K562 (cell line): ENCODE results near the gene ALK. TPM values are rescaled to one million over a fixed set of nuclear protein-coding genes. Genes with fewer than 3 reads are reported as not detected.

Experiments
- ATAC-seq: fragments of 200-7000 bp; cut with Tn5 transposase; 3 replicates; pipeline ENCODE4 v1.9.1; 2020; ENCODE audit warnings: moderate library complexity
- BruUV-seq: library from RNA; stranded (reverse); fragments of 400-500 nt; replicated peaks from 2 replicates; lab custom pipeline; 2021; lab: Mats Ljungman, UMichigan
- CTCF ChIA-PET: fragments of 300-600 bp; formaldehyde crosslinking; extraction: SDS; loops from one replicate; lab custom pipeline; 2021; ENCODE audit warnings: low intra/inter-chr PET ratio; lab: Yijun Ruan, JAX
- POLR2A ChIA-PET: fragments of 300-600, 350-650 bp; sonication (Branson Sonifier 250); formaldehyde crosslinking; extraction: SDS; loops from one replicate; lab custom pipeline; 2021; ENCODE audit warnings: antibody characterized with exemption, inconsistent platforms; lab: Yijun Ruan, JAX
- DNase-seq, 4 experiments: peaks; one replicate each; pipeline versions ENCODE4 v3.0.0 to v3.0.0-alpha.2; 2011 to 2018; ENCODE audit warnings: low spot score in 3 of 4, mixed read lengths in 3 of 4; ENCODE audit errors: extremely low read depth in 1 of 4
- FAIRE-seq: peaks from 2 replicates; lab custom pipeline; 2011; peaks lifted over from hg19 to GRCh38; lab: Jason Lieb, UNC
- H2AFZ ChIP-seq: 2 replicates; pipeline ENCODE4 v1.6.0; 2011; ENCODE audit warnings: low read depth, low read length, control low read depth, inconsistent platforms
- H3K27ac ChIP-seq: fragments of 200-600 bp; 3 replicates; pipeline ENCODE4 v1.8.0; 2011; ENCODE audit warnings: low read depth, mild to moderate bottlenecking, control low read depth, inconsistent platforms, low read length, moderate library complexity, mixed read lengths; ENCODE audit errors: extremely low read depth
- H3K27me3 ChIP-seq, 2 experiments: fragments of 300-600 bp in 1 of 2; 2 replicates in 1 of 2; 3 replicates in 1 of 2; pipeline versions ENCODE4 v1.6.0 to v1.8.0; 2011; ENCODE audit warnings: inconsistent platforms in 2 of 2, low read length in 2 of 2, mild to moderate bottlenecking in 1 of 2, mixed read lengths in 1 of 2, moderate library complexity in 1 of 2; ENCODE audit not compliant: control insufficient read depth in 2 of 2, insufficient read depth in 2 of 2
- H3K36me3 ChIP-seq: fragments of 300-600 bp; 3 replicates; pipeline ENCODE4 v1.8.0; 2011; ENCODE audit warnings: mild to moderate bottlenecking, low read length, inconsistent platforms; ENCODE audit not compliant: control insufficient read depth, insufficient read depth
- H3K4me1 ChIP-seq, 2 experiments: fragments of 200-600 bp in 1 of 2; replicated peaks in 1 of 2; 2 replicates in 1 of 2; 3 replicates in 1 of 2; pipeline versions ENCODE4 v1.5.1 to v1.8.0; 2011; ENCODE audit warnings: inconsistent platforms in 2 of 2, low read length in 2 of 2, mild to moderate bottlenecking in 1 of 2, mixed read lengths in 1 of 2, moderate library complexity in 1 of 2; ENCODE audit not compliant: control insufficient read depth in 2 of 2, insufficient read depth in 2 of 2
- H3K4me2 ChIP-seq: 2 replicates; pipeline ENCODE4 v1.6.1; 2011; ENCODE audit warnings: low read length, control low read depth, inconsistent platforms, mixed read lengths; ENCODE audit not compliant: insufficient read depth
- H3K4me3 ChIP-seq: fragments of 200-600 bp; sonication (generic), shearing (Covaris generic); 2 replicates; pipeline ENCODE4 v1.5.1; 2016; ENCODE audit warnings: control low read depth, inconsistent platforms
- H3K79me2 ChIP-seq: fragments of 200-600 bp; 3 replicates; pipeline ENCODE4 v1.8.0; 2011; ENCODE audit warnings: low read length, inconsistent platforms; ENCODE audit not compliant: control insufficient read depth, insufficient read depth
- H3K9ac ChIP-seq, 2 experiments: 2 replicates each; pipeline versions ENCODE4 v1.6.0 to v1.6.1; 2011; ENCODE audit warnings: low read depth in 2 of 2, low read length in 2 of 2, control low read depth in 1 of 2, inconsistent platforms in 1 of 2, mild to moderate bottlenecking in 1 of 2, mixed read lengths in 1 of 2; ENCODE audit not compliant: insufficient read depth in 1 of 2
- H3K9me1 ChIP-seq: one replicate; pipeline ENCODE4 v1.6.0; 2011; ENCODE audit warnings: inconsistent platforms, mild to moderate bottlenecking, low read length, moderate library complexity; ENCODE audit not compliant: control insufficient read depth, insufficient read depth
- H3K9me3 ChIP-seq: replicated peaks from 2 replicates; pipeline ENCODE4 v1.5.1; 2011; ENCODE audit warnings: low read depth, low read length, inconsistent platforms; ENCODE audit not compliant: control insufficient read depth, insufficient read depth
- H4K20me1 ChIP-seq: replicated peaks from 2 replicates; pipeline ENCODE4 v1.6.1; 2011; ENCODE audit warnings: low read length, inconsistent platforms, mixed read lengths; ENCODE audit not compliant: control insufficient read depth, insufficient read depth
- BMI1 ChIP-seq: fragments of 150-350 bp; IDR thresholded peaks from 2 replicates; pipeline ENCODE4 v1.6.1; 2014; ENCODE audit warnings: low read length
- FOXO4 ChIP-seq: fragments of 450-650 bp; formaldehyde crosslinking; IDR thresholded peaks from 2 replicates; pipeline ENCODE4 v1.4.0; 2020; ENCODE audit warnings: mild to moderate bottlenecking, moderate library complexity
- GTF2A2 ChIP-seq: IDR thresholded peaks from 2 replicates; pipeline ENCODE4 v1.6.1; 2016; ENCODE audit warnings: mild to moderate bottlenecking, missing genetic modification characterization, missing compliant biosample characterization
- HDAC8 ChIP-seq: fragments of 450-650 bp; IDR thresholded peaks from 2 replicates; pipeline ENCODE4 v1.6.1; 2016; ENCODE audit warnings: mild to moderate bottlenecking, missing genetic modification characterization, moderate library complexity, missing compliant biosample characterization
- HMG20A ChIP-seq: fragments of 450-650 bp; formaldehyde crosslinking; conservative IDR thresholded peaks from 2 replicates; pipeline ENCODE4 v1.4.0; 2020; ENCODE audit warnings: mild to moderate bottlenecking, mixed read lengths
- KAT7 ChIP-seq: sonication (generic); formaldehyde crosslinking; IDR thresholded peaks from 2 replicates; pipeline ENCODE4 v1.8.0; 2022; ENCODE audit warnings: missing genetic modification reagents, mild to moderate bottlenecking, borderline replicate concordance
- SREBF2 ChIP-seq: sonication (generic); formaldehyde crosslinking; IDR thresholded peaks from 2 replicates; pipeline ENCODE4 v1.4.0; 2020; ENCODE audit warnings: mild to moderate bottlenecking, missing genetic modification reagents
- TSC22D4 ChIP-seq: fragments of 450-650 bp; IDR thresholded peaks from 2 replicates; pipeline ENCODE4 v1.6.1; 2016; ENCODE audit warnings: missing genetic modification characterization, missing biosample characterization, control low read depth
- ZNF395 ChIP-seq: fragments of 200-800 bp; sonication (Bioruptor generic); IDR thresholded peaks from 2 replicates; pipeline ENCODE4 v1.6.1; 2017; ENCODE audit warnings: missing genetic modification characterization, missing compliant biosample characterization
- WGBS: fragments of 100-300 bp; shearing (Covaris generic); methylation state at CpG from one replicate; pipeline ENCODE4 v1.1.6; 2016; ENCODE audit warnings: low coverage, mixed read lengths; ENCODE audit not compliant: insufficient coverage; ENCODE audit errors: missing lambda C conversion rate; 5-methylcytosine and 5-hydroxymethylcytosine counted together
- in situ Hi-C: fragments of 300-500 bp; cut with MboI; formaldehyde crosslinking; loops from 4 replicates; pipeline ENCODE4 v1.15.0; 2018; ENCODE audit warnings: inconsistent platforms, mixed read lengths
- intact Hi-C: fragments of 100-400 bp; cut with micrococcal nuclease; formaldehyde crosslinking; loops from 2 replicates; pipeline ENCODE4 v1.14.2; 2022
- polyA plus RNA-seq, 8 experiments: library from polyadenylated mRNA; depleted of rRNA in 4 of 8; stranded (reverse) in 5 of 8; unstranded in 3 of 8; fragments of >200 nt; fragmentation: Nextera tagmentation in 2 of 8; fragmentation: Illumina TruSeq in 1 of 8; extraction: Ambion mirVana in 2 of 8; extraction: Trizol in 1 of 8; gene quantifications; 2 replicates each; pipeline versions ENCODE4 v1.2.1 to v1.2.3, GENCODE V29; 2011 to 2014; ENCODE audit warnings: inconsistent platforms in 1 of 8, missing spikeins in 1 of 8
- total RNA-seq, 7 experiments: library from RNA; depleted of rRNA in 6 of 7; stranded (reverse); fragments of >200 nt in 6 of 7; fragmentation: Illumina TruSeq in 2 of 7; extraction: Trizol in 2 of 7; gene quantifications; 2 replicates each; pipeline versions ENCODE4 v1.2.1 to v1.2.3, GENCODE V29; 2011 to 2021; ENCODE audit warnings: low replicate concordance in 1 of 7
- TF ChIP-seq, protein P1 (sequence below), 2 experiments: IDR thresholded peaks in 1 of 2; conservative IDR thresholded peaks in 1 of 2; 2 replicates each; pipeline ENCODE4 v1.6.1; 2016; ENCODE audit warnings: low read depth in 2 of 2, mild to moderate bottlenecking in 1 of 2, missing compliant biosample characterization in 1 of 2, missing genetic modification characterization in 1 of 2, moderate library complexity in 1 of 2

The ALK gene
- total and polyA plus RNA-seq, 9 of the 15 experiments (the other 6 are each of a cell fraction or from before 2014, with no cell fraction given): not detected

DNA sequence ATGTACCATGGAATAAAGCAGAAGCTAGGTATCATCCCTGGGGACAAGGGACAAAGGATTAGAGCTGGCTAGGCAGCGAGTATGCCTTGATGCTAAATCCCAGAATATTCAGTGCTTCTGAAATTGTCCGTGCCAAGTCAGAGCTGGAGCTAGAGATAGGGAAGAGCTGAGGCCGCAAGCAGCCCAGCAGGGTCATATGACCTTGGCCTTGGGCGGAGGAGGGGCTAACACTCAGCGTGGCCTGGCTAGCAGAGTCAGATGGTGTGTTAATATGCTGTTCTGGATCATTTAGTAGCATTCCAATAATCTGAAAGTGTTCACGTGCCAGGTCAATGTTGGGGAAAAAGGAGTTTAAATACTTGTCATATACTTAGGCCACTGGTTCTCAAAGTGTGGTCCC, 431.3 kb downstream of the ALK start:
- peak in 1 of 4 experiments; percentile 4 for DNase-seq
- no peak for ATAC-seq
- no peak for TF ChIP-seq KAT7 (CRISPR knock-in tag)
- TF ChIP-seq ZNF395: no peak
- no peak for TF ChIP-seq HMG20A
- no peak for TF ChIP-seq GTF2A2 (tag)
- no TSS peak for BruUV-seq
- Histone ChIP-seq H2AFZ (no peak overlapping the region), H3K4me1 (no peaks in the 10 kb centered on the region), H3K4me3 (no peak overlapping the region), H4K20me1 (no peaks in the 10 kb centered on the region), H3K9me1 (no peaks in the 10 kb centered on the region), H3K9me3 (no peaks in the 10 kb centered on the region), H3K79me2 (no peaks in the 10 kb centered on the region), H3K36me3 (no peaks in the 10 kb centered on the region), H3K27me3 (0 out of 5 replicates have a peak, but pooled peaks cover 0 to 4% of the 10 kb centered on the region in 2 experiments), H3K9ac (no peak overlapping the region), H3K4me2 (no peak overlapping the region), H3K27ac (no peak overlapping the region)
- POLR2A ChIA-PET: no interaction called here
- in situ Hi-C loops (no loop called here), intact Hi-C loops (no loop called here)
- 0% methylated on average over 6 of the region's 6 CpGs for WGBS
- CTCF ChIA-PET: no interaction called here
- no peak for FAIRE-seq

DNA sequence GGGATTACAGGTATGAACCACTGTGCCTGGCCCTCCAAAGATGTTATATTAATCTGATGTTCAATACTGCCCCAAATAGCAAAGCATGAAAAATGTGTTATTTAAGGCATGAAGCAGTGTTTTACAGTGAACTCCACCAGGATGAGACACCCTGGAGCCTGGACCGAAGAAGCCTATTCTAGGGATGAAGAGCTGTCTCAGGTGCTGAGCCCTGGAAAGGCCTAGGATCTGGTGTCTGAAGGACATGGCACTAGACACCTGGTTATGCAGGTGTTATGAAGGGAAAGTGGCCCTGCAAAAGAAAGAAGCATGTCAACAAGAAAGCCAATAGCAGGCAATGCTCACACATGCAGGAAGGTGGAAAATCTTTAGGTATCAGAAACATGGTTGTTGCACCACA, 431.8 kb downstream of the ALK start:
- no peaks in the 10 kb centered on the region for H3K4me1 ChIP-seq
- H3K27me3 ChIP-seq: 0 out of 5 replicates have a peak, but pooled peaks cover 0 to 4% of the 10 kb centered on the region in 2 experiments
- H3K36me3 ChIP-seq: no peaks in the 10 kb centered on the region
- WGBS: 5% methylated on average over 1 of the region's 1 CpG
- H3K9me3 ChIP-seq: no peaks in the 10 kb centered on the region
- no peak overlapping the region for H2AFZ ChIP-seq
- H3K27ac ChIP-seq: no peak overlapping the region
- H4K20me1 ChIP-seq: no peaks in the 10 kb centered on the region
- no peaks in the 10 kb centered on the region for H3K79me2 ChIP-seq
- intact Hi-C loops (no loop called here), in situ Hi-C loops (no loop called here)
- H3K4me3 ChIP-seq: no peak overlapping the region
- no peak overlapping the region for H3K4me2 ChIP-seq
- DNase-seq: no peak
- no peak overlapping the region for H3K9ac ChIP-seq
- POLR2A ChIA-PET: interaction anchor here (0.6 kb wide), 1 partner anchor 32 kb away, joined by 3 read pairs; no protein-coding TSS in a partner anchor
- no peak for ATAC-seq
- CTCF ChIA-PET: no interaction called here
- H3K9me1 ChIP-seq: no peaks in the 10 kb centered on the region
- FAIRE-seq: no peak
- no TSS peak for BruUV-seq
- TF ChIP-seq SREBF2 (no peak), TSC22D4 (tag) (no peak), FOXO4 (CRISPR knock-in tag) (no peak), BMI1 (no peak), HDAC8 (tag) (no peak)
- TF ChIP-seq, protein P1, sequence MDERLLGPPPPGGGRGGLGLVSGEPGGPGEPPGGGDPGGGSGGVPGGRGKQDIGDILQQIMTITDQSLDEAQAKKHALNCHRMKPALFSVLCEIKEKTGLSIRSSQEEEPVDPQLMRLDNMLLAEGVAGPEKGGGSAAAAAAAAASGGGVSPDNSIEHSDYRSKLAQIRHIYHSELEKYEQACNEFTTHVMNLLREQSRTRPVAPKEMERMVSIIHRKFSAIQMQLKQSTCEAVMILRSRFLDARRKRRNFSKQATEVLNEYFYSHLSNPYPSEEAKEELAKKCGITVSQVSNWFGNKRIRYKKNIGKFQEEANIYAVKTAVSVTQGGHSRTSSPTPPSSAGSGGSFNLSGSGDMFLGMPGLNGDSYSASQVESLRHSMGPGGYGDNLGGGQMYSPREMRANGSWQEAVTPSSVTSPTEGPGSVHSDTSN (CRISPR knock-in tag; IDR thresholded peaks at IDR 0.05; ENCODE audit: low read depth): no peak
- TF ChIP-seq, protein P1 (tag; conservative IDR thresholded peaks at IDR 0.05; ENCODE audit: low read depth): no peak
